ENCODE data around the gene TBC1D8. TPM values are rescaled to one million over a fixed set of nuclear protein-coding genes. Genes with fewer than 3 reads are reported as not detected.

TBC1D8 gene
- total and polyA plus RNA-seq, 2 experiments from 2014 or later, result 18.0 to 36.9 TPM

DNA sequence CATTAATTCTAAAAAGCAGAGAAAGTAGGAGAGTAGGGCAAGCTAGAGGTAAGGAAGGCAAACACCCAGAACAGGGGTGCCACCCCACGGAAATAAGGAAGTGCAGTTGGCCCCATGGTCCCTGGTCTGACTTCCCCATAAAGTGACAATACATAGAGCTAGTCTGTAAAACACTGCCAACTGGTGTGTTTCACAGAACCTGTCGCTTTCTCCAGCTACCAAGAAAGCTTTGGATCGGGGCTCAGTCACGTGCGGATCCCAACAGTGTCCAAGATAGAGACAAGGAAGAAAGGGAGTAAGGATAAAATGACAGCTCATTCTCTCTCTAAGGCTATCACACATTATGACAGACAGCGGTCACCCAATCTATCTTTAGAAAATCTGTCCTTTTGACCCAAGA lies 36.4 kb downstream of the TBC1D8 start:
- Mint-ChIP-seq H3K4me1 (peaks cover 60% of the 10 kb centered on the region), H3K4me3 (peak overlapping the region; percentile 56), H3K36me3 (ENCODE audit: low read depth) (peaks cover 14% of the 10 kb centered on the region; the same call in 2 of the 3 replicates), H3K27ac (peak overlapping the region; percentile 89), H3K9me3 (no peaks in the 10 kb centered on the region), H3K27me3 (ENCODE audit: insufficient read depth, low read depth, poor library complexity) (peaks cover 9% of the 10 kb centered on the region)
- H3K79me2 ChIP-seq (replicated peaks; ENCODE audit: insufficient read depth), result peaks cover 78% of the 10 kb centered on the region
- ATAC-seq (no peak), DNase-seq (ENCODE audit: low spot score) (no peak)
- TF ChIP-seq EZH2phosphoT487 (IDR thresholded peaks at IDR 0.05; ENCODE audit: unreplicated experiment), result no peak
- H3F3A ChIP-seq (replicated peaks; ENCODE audit: low read depth), result 0 out of 2 replicates have a peak, but pooled peaks cover 7% of the 10 kb centered on the region
- peak overlapping the region; percentile 97 for H3K27ac ChIP-seq (ENCODE audit: low read depth)
- no peaks in the 10 kb centered on the region for H3K36me3 ChIP-seq (ENCODE audit: insufficient read depth)
- H3K9me2 ChIP-seq (ENCODE audit: insufficient read depth), result no peaks in the 10 kb centered on the region
- peak overlapping the region; percentile 45 for H3K4me3 ChIP-seq
- no peaks in the 10 kb centered on the region for H3K27me3 ChIP-seq (ENCODE audit: insufficient read depth)
- peaks cover 58% of the 10 kb centered on the region for H3K4me1 ChIP-seq (ENCODE audit: insufficient read depth)
- H4K20me1 ChIP-seq (replicated peaks; ENCODE audit: insufficient read depth), result no peaks in the 10 kb centered on the region
- peak overlapping the region; percentile 70 for H3K4me2 ChIP-seq
- no peak overlapping the region for H2AFZ ChIP-seq

DNA sequence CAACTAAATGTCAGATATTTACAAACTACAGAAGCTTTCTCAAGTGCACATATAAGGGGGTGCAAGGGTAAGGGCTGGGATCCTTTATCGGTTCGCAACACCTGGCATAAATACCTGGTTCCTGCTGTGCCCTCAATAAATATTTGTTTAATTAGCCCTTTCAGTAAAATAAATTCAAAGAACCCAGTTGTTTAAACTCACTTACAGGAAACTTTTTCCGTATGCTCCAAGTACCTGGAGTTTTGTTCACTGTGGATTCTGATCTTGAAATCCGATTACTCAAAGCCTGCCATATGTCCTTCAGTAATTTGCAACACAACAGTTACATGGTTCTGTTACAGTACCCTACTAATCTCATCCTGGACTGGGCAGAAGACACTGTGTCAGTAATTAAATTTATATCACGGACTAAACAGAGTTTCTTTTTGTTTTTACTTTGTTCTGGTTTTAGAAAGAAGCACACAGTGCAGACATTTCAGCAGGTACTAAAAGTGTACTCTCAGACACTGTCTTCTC lies 36.9 kb downstream of the TBC1D8 start:
- H3F3A ChIP-seq (replicated peaks; ENCODE audit: low read depth), result 0 out of 2 replicates have a peak, but pooled peaks cover 7% of the 10 kb centered on the region
- Mint-ChIP-seq H3K27me3 (ENCODE audit: insufficient read depth, low read depth, poor library complexity) (peaks cover 12% of the 10 kb centered on the region), H3K27ac (peak overlapping the region; percentile 89), H3K9me3 (no peaks in the 10 kb centered on the region), H3K4me1 (peaks cover 62% of the 10 kb centered on the region), H3K36me3 (ENCODE audit: low read depth) (peaks cover 10% of the 10 kb centered on the region; the same call in 2 of the 3 replicates), H3K4me3 (peak overlapping the region; percentile 56)
- peak overlapping the region; percentile 45 for H3K4me3 ChIP-seq
- H3K36me3 ChIP-seq (ENCODE audit: insufficient read depth), result no peaks in the 10 kb centered on the region
- H3K79me2 ChIP-seq (replicated peaks; ENCODE audit: insufficient read depth), result peaks cover 78% of the 10 kb centered on the region
- H4K20me1 ChIP-seq (replicated peaks; ENCODE audit: insufficient read depth), result no peaks in the 10 kb centered on the region
- ATAC-seq, result no peak
- no peaks in the 10 kb centered on the region for H3K9me2 ChIP-seq (ENCODE audit: insufficient read depth)
- peak overlapping the region; percentile 97 for H3K27ac ChIP-seq (ENCODE audit: low read depth)
- no peak for DNase-seq (ENCODE audit: low spot score)
- H3K4me1 ChIP-seq (ENCODE audit: insufficient read depth), result peaks cover 63% of the 10 kb centered on the region
- H2AFZ ChIP-seq, result no peak overlapping the region
- peak overlapping the region; percentile 70 for H3K4me2 ChIP-seq
- no peaks in the 10 kb centered on the region for H3K27me3 ChIP-seq (ENCODE audit: insufficient read depth)
- TF ChIP-seq, protein P1, sequence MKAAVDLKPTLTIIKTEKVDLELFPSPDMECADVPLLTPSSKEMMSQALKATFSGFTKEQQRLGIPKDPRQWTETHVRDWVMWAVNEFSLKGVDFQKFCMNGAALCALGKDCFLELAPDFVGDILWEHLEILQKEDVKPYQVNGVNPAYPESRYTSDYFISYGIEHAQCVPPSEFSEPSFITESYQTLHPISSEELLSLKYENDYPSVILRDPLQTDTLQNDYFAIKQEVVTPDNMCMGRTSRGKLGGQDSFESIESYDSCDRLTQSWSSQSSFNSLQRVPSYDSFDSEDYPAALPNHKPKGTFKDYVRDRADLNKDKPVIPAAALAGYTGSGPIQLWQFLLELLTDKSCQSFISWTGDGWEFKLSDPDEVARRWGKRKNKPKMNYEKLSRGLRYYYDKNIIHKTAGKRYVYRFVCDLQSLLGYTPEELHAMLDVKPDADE (IDR thresholded peaks at IDR 0.05), result no peak
- TF ChIP-seq JUNB (IDR thresholded peaks at IDR 0.05; ENCODE audit: unreplicated experiment) (no peak), CREB1 (CRISPR knock-in tag; IDR thresholded peaks at IDR 0.05; ENCODE audit: low read depth) (no peak), ZNF114 (CRISPR knock-in tag; IDR thresholded peaks at IDR 0.05) (no peak), ZNF331 (CRISPR knock-in tag; IDR thresholded peaks at IDR 0.05; ENCODE audit: low read depth) (no peak), EZH2 (IDR thresholded peaks at IDR 0.05; ENCODE audit: low read depth, unreplicated experiment) (no peak), EZH2phosphoT487 (IDR thresholded peaks at IDR 0.05; ENCODE audit: unreplicated experiment) (no peak), POLR2AphosphoS5 (IDR thresholded peaks at IDR 0.05; ENCODE audit: low read depth) (no peak), STAT1 (IDR thresholded peaks at IDR 0.05; ENCODE audit: unreplicated experiment) (no peak)
- TF ChIP-seq, protein P2, sequence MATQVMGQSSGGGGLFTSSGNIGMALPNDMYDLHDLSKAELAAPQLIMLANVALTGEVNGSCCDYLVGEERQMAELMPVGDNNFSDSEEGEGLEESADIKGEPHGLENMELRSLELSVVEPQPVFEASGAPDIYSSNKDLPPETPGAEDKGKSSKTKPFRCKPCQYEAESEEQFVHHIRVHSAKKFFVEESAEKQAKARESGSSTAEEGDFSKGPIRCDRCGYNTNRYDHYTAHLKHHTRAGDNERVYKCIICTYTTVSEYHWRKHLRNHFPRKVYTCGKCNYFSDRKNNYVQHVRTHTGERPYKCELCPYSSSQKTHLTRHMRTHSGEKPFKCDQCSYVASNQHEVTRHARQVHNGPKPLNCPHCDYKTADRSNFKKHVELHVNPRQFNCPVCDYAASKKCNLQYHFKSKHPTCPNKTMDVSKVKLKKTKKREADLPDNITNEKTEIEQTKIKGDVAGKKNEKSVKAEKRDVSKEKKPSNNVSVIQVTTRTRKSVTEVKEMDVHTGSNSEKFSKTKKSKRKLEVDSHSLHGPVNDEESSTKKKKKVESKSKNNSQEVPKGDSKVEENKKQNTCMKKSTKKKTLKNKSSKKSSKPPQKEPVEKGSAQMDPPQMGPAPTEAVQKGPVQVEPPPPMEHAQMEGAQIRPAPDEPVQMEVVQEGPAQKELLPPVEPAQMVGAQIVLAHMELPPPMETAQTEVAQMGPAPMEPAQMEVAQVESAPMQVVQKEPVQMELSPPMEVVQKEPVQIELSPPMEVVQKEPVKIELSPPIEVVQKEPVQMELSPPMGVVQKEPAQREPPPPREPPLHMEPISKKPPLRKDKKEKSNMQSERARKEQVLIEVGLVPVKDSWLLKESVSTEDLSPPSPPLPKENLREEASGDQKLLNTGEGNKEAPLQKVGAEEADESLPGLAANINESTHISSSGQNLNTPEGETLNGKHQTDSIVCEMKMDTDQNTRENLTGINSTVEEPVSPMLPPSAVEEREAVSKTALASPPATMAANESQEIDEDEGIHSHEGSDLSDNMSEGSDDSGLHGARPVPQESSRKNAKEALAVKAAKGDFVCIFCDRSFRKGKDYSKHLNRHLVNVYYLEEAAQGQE (IDR thresholded peaks at IDR 0.05; ENCODE audit: unreplicated experiment), result no peak
- TF ChIP-seq, protein P3, sequence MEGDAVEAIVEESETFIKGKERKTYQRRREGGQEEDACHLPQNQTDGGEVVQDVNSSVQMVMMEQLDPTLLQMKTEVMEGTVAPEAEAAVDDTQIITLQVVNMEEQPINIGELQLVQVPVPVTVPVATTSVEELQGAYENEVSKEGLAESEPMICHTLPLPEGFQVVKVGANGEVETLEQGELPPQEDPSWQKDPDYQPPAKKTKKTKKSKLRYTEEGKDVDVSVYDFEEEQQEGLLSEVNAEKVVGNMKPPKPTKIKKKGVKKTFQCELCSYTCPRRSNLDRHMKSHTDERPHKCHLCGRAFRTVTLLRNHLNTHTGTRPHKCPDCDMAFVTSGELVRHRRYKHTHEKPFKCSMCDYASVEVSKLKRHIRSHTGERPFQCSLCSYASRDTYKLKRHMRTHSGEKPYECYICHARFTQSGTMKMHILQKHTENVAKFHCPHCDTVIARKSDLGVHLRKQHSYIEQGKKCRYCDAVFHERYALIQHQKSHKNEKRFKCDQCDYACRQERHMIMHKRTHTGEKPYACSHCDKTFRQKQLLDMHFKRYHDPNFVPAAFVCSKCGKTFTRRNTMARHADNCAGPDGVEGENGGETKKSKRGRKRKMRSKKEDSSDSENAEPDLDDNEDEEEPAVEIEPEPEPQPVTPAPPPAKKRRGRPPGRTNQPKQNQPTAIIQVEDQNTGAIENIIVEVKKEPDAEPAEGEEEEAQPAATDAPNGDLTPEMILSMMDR (conservative IDR thresholded peaks at IDR 0.05; ENCODE audit: low read depth in 2 of 2), result no peak

Data from GM23338 (cell line).